GM21529 (cell line): ENCODE results near the gene COL4A4.
"Not testable (repeated sequence)": the region's sequence is repeated elsewhere in the genome, so short reads cannot be mapped to it uniquely, and the experiment has no call there.

Source experiments
- ATAC-seq: cut with Tn5 transposase; IDR thresholded peaks from one replicate; pipeline ENCODE4 v1.9.1; 2021; ENCODE audit not compliant: unreplicated experiment

COL4A4 gene

DNA sequence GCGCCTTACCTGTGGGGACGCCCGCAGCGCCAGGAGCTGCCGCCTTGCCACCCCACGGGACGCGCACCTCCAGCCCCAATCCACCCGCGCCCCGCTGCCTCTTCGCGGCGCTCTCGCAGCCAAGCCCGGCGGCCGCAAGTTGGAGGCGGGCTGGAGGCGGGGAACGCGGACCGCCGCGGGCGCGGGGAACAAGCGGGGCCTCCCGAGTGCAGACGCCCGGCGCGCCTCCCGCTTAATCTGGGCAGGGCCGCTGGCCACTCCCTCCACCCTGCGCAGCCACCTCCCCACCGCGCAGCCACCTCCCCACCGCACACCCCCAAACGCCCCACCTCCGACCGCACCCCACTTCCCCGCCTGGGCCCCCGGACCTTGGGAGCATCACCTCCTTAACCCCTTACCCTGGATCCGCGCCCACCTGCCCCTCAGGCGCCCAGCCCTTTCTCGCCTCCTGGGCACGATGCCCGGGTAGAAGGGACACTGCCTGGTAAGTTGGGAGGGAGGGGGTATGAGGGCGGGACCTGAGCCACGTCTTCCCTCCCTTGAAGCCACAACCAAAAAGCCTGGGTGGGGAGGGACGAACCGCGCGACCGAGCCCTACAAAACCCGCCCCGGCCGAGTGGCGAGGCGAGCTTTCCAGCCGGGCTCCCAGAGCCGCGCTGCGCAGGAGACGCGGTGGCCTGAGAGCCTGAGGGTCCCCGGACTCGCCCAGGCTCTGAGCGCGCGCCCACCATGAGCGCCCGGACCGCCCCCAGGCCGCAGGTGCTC is at the start of gene COL4A4, which contains the start of gene COL4A3:
Gene COL4A4 (minus strand): TSS at position 208 of the 765 bp plus-strand sequence. CDS start 16,722 bp downstream, outside the sequence.
Gene COL4A3 (plus strand): TSS at position 627 of the 765 bp plus-strand sequence. CDS start 103 bp downstream, at position 730.
- ATAC-seq, result peak; percentile 60

DNA sequence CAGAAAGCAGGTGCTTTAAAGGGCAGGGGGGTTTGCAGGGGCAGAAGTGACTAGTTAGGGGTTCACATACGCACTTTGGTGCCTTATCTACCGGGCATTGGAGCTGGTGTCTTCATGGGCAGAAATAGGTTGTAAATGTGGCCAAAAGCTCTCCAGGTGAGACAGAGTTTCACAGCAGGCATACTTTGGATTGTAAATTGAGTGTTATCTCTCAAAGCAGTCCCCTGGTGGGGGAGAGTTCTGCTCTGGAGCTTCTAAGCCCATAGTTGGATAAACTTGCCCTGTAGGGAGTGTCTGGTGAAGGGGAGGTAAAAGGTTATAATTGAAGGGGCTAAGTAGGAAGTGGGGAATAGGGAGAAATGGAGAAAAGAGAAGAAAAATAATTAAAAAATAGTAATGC is 43.6 kb upstream of the COL4A4 start:
- no peak for ATAC-seq

DNA sequence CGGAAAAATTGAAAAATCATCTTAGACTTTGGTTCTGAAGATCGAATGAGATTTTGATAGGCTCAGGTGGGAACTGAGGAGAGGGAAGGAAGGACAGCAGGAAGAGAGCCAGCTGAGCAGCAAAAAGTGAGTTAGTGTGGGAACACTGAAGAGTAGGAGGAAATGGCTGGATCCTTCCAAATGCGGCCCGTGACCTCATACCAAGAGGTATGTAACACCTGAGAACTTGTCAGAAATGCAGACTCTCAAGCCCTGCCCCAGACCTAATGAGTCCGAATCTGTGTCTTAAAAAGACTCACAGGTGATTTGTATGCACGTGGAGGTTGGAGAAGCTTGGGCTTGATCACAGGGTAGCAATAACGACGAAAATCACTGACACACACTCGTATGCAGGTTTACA is 42.4 kb upstream of the COL4A4 start:
- no peak for ATAC-seq

DNA sequence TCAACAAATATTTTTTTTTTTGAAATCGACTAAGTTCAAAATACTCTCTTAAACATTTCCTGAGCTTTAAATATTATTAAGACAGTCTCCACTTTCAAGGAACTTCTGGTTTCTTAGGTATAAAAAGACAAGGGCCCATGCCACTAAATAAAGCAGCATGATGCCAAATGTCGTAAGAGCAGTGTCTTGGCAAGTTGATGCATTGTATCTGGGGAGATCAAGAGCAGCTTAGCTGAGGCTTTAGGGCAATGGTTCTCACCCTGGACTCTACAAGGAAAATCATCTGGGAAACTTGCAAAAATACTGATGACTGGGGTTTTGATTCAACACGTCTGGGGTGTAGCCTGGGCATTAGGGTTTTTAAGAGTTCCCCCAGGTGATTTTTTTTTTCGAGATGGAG is 41.7 kb upstream of the COL4A4 start:
- no peak for ATAC-seq

DNA sequence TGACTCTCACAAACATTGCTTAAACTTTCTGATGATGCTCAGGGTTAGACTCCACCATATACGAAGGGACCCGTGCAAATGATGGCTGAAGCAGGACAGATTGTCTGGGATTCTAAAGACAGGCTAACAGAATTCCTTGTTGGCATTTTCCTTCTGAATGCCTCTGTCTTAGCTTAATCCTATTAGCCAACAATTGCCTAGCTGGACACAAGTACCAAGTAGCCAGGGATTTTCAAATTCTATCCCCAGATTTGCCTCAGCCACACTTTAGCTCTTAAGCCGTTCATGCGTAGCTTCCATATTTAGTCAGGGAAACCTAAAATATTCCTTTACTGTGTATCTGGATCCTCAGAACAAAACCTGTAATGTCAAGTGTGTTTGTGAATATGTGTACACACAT is 40.4 kb upstream of the COL4A4 start:
- no peak for ATAC-seq

DNA sequence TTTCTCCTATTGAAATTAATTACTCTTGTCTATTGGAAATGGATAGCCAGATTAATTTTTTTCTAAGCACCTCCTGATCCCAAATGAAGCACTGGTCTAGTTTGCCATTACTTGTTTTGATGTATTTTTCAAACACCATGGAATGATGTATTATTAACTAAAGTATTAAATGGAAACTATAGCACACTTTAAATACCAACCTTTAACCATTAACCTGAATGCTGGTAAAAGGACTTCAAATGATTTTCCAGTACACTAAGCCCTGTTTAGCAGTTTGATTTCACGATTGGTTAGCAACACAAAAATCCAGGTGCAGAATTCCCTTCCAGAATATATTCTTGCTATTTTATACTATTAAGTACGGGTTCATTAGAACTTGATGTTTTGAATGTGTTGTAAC is 37.8 kb upstream of the COL4A4 start:
- ATAC-seq, result no peak

DNA sequence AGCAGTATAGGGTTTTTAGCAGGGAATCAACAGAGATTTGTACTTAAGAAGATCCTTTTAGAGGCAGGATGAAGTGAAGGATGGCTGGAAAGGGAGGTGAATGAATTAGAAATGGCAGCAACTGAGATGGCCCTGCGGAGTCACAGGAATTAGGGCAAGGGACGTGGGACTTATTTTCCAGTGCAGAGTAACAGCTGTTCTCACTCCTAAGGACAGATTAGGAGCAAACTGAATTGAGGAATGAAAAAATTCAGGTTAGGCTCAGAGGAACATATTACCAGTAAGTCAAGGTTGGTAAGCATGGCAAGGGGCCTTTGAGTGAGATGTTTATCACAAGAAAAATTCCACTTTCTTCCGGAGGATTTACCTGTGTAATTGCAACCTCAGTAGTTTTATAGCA is 34.9 kb upstream of the COL4A4 start:
- ATAC-seq, result no peak

DNA sequence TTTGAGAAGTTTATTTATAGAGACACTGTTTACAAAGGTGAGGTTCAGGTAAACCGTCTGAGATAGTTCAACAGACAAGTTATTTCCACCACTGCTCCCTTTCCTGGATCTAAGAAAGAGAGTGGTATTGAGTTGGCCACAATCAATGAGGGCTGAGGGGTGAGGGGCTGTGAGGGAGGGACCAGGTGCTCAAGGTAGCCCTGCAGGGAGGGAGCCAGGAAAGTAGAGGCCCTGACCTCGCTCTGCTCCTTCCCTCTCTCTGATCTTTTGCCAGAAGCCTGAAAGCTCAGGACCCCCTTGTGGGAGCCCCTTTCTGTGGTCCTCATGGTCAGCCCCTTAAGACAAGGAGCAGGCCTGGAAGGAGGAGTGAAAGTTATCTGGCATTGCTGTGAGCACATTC is 30.2 kb upstream of the COL4A4 start:
- no peak for ATAC-seq

DNA sequence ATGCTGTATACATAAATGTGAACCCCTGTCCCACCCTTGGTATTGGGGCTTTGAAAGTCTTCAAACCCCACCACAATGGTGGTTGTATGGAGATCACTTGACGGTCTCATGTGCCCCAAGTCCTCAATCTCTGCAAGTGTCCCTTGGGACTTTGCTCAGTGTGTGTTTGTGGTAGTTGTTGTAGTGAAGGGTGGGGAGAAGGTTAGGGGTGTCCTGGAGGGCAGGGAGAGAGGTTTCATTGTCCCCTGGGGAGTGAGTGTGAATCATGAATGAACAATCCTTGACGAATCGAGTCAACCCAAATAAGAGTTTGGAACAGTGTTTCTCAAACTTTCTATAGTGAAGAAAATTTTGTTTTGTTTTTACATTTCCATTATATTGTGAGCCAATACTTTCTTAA is 28.5 kb upstream of the COL4A4 start:
- no peak for ATAC-seq

DNA sequence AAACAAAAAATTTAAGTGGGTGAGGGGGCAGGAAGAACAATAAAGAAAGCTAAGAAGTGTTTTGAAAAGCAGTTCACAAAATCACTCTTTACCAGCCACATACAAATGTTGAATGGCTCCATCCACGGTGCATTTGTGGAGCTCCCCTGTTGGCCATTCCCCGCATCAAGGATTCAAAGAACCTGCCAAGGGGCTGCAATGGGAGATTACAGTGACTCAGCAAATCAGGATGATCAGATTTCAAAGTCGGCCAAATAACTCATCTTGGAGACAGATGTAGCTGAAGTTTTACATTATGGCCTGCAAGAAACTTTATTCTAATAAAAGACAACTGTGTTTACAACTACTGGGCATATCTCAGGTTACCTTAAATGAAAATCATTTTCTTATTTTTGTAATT is 27.4 kb upstream of the COL4A4 start:
- ATAC-seq, result no peak

DNA sequence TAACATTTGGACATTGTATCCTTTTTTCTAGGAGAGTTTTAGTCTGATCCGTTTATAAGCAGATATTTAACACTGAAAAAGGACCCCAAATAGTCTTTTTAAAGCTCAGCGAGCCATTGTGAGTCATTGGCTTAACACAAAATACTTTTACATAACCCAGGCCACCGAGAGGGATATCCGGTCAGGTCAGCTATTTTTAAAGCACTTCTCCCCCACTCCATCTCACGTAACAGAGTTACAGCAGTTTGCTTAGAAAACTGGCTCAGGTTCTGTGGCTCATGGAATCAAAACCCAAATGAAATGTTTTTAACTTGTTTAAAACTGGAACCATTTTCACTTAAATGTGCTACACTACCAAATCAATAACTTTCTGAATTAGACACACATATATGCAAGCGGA is 24.3 kb upstream of the COL4A4 start:
- no peak for ATAC-seq

DNA sequence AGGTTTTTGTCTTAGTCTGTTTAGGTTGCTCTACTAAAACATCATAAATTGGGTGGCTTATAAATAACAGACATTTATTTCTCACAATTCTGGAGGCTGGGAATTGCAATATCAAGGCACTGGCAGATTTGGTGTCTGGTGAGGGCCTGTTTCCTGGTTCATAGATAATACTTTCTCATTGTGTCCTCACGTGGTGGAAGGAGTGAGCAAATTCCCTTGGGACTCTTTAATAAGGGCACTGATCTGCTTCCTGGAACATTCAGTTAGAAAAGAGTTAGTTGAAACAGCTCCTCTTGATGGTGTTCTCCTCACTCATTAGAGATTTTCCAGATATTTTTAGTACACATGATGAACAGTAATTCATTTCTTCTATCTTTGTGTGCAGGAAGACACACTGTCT is 22.7 kb upstream of the COL4A4 start:
- no peak for ATAC-seq

DNA sequence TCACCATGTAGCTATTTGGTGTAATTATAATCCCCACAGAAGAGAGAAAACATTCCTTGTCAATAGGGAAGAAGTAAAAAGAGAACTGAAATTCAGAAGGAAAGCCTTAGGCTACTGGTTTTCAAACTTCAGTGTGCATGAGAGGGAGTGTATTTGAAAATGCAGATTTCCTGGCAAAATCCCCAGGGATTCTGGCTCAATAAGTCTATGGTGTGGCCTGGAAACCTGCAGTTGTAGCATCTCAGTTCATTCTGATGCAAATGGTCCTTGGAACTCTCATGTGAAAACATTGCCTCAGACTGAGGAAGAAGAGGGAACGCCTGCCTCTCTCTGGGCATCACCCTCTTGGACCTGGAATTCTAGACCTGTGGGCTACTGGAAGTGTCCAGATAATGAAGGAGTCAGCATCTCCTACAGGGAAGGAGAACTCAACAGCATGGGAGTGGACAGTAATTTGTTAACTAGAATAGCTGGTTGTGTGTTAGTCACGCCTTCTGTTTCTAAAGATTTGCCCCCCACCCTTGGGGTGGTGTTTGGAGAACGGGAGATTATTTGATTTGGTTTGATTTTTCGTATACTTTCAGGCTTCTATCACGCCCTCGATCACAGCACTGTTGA is 21.7 kb upstream of the COL4A4 start:
- ATAC-seq, result no peak

DNA sequence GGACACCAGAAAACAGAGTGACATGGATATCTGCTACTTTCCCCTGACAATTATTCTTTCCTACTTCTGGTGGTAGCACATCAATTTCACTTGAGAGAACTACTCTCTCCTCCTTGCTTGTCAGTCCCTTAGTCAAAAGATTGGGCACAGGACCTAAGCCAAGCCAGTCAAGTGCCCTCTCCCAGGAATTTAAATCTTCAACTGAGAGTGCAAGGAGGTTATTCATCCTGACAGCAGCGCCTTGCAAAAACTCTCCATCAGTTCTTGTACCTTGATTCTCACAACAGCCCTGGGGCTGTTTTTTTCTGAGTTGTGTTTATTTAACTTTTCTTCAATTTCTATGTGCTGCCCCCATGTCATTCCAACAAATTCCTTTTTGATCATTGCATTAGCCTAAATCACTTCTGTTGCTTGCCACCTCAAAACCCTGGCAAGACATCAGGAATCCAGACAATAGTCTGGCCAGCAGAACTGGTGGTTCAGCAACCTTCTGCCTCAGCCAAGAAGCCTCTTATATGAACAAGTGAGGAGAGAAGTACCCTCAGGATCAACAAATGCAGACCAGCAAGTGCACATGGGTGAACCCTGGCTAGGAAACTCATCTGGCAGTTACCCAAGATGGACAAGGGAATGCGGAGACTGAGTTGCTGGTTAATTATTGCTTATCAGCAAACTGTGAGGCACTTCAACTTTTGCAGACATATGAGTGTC is 19.8 kb upstream of the COL4A4 start:
- no peak for ATAC-seq

DNA sequence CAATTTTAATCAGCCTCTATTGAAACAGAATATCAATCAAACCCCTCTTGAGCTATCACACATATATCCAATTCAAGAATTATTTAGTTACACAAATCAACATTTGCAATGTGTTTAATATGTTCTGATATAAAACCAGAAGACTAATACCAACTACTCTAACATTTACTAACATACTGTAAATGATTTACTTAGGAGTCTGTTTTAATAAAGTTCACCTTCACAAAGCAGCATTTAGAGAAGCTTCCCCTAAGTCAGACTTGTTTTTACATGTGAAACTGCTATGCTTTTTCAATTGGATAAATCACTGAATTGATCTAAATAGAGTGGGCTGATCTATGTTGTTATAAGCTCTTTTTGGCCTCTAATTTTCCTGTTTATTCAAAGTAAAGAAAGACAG is 18.8 kb upstream of the COL4A4 start:
- ATAC-seq, result no peak

DNA sequence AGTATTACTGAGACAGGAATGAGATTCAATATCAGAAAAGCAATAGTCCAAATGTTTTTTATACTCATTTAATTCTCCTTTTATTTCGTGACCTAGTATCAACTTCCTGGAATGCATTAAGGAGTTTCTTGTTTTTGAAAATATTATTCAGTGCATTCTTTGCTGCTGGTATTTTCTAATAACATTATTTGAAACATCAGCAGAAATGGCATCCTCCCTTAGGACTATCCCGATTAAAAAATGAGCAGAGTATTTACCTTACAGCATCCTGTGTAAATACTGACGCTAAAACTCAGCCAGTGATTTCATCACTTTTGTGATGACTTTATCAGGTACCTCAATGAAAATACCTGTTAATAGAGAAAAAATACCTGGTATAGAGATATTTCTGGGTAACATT is 16.8 kb upstream of the COL4A4 start:
- ATAC-seq, result no peak

DNA sequence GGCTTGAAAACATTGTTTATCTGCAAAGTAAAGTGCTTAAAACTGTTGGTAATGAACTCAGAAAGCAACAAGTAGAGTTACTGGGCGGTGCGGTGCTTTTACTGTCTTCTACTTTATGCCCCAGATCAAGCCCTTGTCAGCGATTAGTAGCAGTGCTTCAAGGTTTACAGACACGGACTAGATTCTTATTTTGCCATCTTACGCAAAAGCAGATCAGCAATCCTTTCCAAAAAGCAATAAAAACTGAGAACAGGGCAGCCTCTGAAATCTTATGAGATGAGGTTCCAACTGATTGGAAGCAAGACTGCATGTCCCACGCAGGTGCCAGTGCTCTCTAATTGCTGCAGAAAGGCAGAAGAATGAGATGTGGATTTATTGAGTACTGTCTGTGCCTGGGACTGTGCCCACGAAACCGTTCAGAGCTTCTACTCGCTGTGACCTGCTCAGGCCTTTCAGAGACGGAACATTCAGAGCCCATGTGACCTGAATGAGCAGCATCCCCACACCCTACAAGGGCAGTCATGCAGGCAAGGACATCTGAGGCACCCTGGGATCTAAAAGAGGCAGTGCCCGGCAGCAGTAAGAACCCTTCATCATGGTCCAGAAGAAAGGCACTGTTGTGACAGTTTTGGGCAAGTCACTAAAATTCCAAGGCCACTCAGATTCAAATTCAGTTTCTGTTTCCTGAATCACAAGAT is 16.1 kb upstream of the COL4A4 start:
- no peak for ATAC-seq

DNA sequence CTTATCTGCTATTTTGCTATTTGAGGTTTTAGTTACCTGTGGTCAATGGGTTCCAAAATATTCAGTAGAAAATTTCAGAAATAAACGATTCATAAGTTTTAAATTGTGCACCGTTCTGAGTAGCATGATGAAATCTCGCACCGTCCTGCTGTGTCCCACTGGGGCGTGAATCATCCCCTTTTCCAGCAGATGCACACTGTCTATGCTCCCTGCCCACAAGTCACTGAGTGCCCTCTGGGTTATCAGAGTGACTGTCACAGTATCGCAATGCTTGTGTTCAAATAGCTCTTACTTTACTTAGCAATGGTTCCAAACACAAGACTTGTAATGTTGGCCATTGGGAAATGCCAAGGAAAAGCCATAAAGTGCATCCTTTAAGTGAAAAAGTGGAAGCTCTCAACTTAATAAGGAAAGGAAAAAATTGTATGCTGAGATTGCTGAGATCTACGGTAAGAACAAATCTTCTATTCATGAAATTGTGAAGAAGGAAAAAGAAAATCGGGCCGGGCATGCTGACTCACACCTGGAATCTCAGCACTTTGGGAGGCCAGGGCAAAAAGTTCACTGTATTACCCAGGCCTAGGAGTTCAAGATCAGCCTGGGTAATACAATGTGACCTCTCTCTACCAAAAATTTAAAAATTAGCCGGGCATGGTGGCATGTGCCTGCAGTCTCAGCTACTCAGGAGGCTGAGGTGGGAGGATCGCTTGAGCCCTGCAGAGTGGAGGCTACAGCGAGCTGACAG is 13.8 kb upstream of the COL4A4 start:
- no peak for ATAC-seq

DNA sequence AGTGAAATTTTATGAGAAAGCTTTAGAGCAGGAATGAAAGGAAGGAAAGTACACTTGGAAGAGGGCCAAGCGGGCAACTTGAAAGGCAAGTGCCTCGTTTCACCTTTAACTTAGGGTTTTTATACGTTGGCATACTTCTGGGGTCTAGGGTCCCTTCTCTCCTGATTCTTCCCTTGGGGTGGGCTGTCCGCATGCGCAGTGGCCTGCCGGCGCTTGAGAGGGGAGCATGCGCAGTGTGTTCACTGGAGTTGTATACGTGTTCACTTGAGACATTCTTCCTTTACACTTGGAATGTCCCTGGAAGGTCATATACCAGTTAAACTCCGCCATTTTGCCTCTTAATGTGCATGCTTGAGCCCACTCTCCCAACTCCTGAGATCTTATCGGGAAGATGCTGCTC is 7.8 kb upstream of the COL4A4 start:
- ATAC-seq, result not testable (repeated sequence)

DNA sequence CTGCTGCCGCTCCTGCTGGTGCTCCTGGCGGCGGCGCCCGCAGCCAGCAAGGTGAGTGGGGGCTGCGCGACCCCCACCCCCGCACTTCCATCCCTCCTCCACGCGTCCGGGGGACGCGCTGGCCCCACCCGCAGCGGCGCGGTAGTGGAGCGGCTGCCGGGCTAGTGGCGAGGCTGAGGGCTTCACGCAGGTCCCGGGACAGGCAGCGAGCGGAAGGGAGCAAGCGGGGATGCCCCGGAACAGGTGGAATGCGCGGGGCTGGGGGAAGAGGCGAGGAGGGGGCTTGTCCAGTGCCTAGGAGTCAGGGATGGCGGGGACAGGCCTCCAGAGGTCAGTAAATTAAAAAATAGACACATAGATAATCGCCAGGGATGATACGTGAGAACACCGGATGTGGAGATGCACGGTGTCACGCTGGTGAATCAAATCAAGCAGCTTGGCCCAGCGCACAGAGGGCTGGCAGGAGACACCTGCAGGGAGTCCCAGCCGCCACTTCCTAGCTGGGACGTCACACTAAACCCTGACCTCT is 822 bp upstream of the COL4A4 start:
- ATAC-seq, result peak; percentile 72
